KOPT-K1 (cell line): Measurements from ENCODE around the gene EZH2.
A peak's percentile ranks its signal among the peaks of the same experiment; 100 is the strongest.

Experiments used
- H3K27ac ChIP-seq: fragments of 200-600 bp; sonication (generic); 2 replicates; pipeline ENCODE4 v1.5.1; 2016; ENCODE audit warnings: antibody characterized with exemption, mild to moderate bottlenecking, low read depth, low read length; ENCODE audit not compliant: poor library complexity, severe bottlenecking
- H3K36me3 ChIP-seq: fragments of 200-600 bp; sonication (generic); 2 replicates; pipeline ENCODE4 v1.5.1; 2017; ENCODE audit warnings: antibody characterized with exemption, mild to moderate bottlenecking, low read length, moderate library complexity; ENCODE audit not compliant: insufficient read depth
- H3K9me3 ChIP-seq: fragments of 200-600 bp; sonication (generic); 2 replicates; pipeline ENCODE4 v1.5.1; 2017; ENCODE audit warnings: antibody characterized with exemption, low read length, mild to moderate bottlenecking; ENCODE audit not compliant: insufficient read depth, poor library complexity, severe bottlenecking

The EZH2 gene

DNA sequence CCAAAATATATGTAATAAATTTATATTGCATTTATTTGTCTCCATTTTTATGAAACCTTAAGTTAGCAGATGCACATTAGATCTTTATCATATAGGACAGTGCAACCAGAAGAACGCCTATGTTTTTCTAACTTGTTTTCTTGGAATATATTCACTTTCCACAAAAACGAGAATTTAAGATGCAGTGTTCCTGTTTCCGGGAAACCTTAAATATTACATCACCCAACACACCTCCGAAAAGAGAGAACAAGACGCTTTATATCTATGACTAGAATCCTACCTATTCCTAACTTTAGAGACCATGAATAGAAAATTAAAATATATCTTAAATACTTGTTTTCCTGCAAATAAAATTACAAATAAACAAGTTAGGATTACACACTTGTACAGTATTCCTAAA is 1.9 kb downstream of the EZH2 start:
- Histone ChIP-seq H3K9me3 (no peaks in the 10 kb centered on the region), H3K27ac (peak overlapping the region; percentile 96), H3K36me3 (0 out of 2 replicates have a peak, but pooled peaks cover 7% of the 10 kb centered on the region)

DNA sequence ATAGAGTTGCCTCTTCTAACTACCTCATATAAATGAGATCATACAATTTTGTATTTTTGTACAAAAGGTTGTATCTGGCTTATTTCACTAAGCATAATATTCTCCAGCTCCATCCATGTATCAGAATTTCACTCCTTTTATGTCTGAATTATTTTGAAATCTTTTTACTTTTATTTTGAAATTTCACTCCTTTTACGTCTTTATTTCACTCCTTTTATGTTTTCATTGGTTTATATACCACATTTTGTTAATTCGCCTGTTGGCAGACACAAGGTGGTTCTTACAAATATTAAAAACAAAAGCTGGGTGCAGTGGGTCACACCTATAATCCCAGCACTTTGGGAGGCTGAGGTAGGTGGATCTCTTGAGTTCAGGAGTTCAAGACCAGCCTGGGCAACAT is 5.8 kb downstream of the EZH2 start:
- H3K27ac ChIP-seq = no peak overlapping the region
- H3K36me3 ChIP-seq = 0 out of 2 replicates have a peak, but pooled peaks cover 13% of the 10 kb centered on the region

DNA sequence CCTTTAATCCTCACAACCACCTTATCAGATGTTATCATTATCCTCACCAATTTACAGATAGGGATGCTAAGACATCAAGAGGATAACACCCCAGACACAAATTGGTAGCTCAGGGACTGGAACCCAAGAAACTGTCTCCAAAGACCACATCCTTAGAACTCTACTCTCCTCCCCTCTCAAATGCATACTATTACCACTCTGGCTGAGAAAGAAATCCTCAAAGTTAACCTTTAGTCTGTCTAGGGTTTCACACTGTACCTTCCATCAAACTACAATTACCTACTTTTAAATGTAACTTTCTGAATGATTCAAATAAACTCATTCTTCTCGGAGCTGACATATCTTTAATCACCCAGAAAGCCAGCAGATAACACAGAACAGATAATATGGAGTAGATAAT is 6.6 kb downstream of the EZH2 start:
- H3K27ac ChIP-seq = no peak overlapping the region
- H3K36me3 ChIP-seq = 0 out of 2 replicates have a peak, but pooled peaks cover 13% of the 10 kb centered on the region
- H3K9me3 ChIP-seq = no peaks in the 10 kb centered on the region

More for the DNA sequence above, 5.8 kb downstream of the EZH2 start:
- H3K9me3 ChIP-seq = no peaks in the 10 kb centered on the region

DNA sequence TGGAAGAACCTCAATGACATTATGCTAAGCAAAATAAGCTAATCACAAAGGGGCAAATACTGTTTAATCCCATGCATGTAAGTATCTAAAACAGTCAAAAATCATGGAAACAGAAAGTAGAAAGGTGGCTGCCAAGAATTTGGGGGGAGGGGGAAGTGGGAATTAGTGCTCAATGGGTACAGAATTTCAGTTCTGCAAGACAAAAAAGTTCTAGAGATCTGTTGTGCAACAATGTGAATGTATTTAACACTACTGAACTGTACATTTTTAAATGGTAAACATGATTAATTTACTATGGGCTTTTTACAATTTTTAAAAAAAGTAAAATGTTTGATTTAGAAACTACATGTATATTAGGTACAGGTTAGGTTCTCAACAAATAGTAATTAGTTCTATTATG is 11.9 kb downstream of the EZH2 start:
- Histone ChIP-seq H3K36me3 (peaks cover 48% of the 10 kb centered on the region), H3K27ac (no peak overlapping the region), H3K9me3 (peaks cover 27% of the 10 kb centered on the region)

- peaks cover 27% of the 10 kb centered on the region for H3K9me3 ChIP-seq
- H3K36me3 ChIP-seq = peaks cover 46% of the 10 kb centered on the region
These were observed 12.5 kb downstream of the EZH2 start for GRCh38 chr7:148871551-148871950.

GRCh38 chr7:148871030-148871429 is 13.1 kb downstream of the EZH2 start:
- Histone ChIP-seq H3K36me3 (peaks cover 43% of the 10 kb centered on the region), H3K9me3 (peaks cover 27% of the 10 kb centered on the region), H3K27ac (no peak overlapping the region)

More at GRCh38 chr7:148871551-148871950, 12.5 kb downstream of the EZH2 start:
- no peak overlapping the region for H3K27ac ChIP-seq

- H3K27ac ChIP-seq = no peak overlapping the region
- peaks cover 41% of the 10 kb centered on the region for H3K36me3 ChIP-seq
- H3K9me3 ChIP-seq = peaks cover 27% of the 10 kb centered on the region
These were observed 15.8 kb downstream of the EZH2 start for GRCh38 chr7:148868378-148868674.

DNA sequence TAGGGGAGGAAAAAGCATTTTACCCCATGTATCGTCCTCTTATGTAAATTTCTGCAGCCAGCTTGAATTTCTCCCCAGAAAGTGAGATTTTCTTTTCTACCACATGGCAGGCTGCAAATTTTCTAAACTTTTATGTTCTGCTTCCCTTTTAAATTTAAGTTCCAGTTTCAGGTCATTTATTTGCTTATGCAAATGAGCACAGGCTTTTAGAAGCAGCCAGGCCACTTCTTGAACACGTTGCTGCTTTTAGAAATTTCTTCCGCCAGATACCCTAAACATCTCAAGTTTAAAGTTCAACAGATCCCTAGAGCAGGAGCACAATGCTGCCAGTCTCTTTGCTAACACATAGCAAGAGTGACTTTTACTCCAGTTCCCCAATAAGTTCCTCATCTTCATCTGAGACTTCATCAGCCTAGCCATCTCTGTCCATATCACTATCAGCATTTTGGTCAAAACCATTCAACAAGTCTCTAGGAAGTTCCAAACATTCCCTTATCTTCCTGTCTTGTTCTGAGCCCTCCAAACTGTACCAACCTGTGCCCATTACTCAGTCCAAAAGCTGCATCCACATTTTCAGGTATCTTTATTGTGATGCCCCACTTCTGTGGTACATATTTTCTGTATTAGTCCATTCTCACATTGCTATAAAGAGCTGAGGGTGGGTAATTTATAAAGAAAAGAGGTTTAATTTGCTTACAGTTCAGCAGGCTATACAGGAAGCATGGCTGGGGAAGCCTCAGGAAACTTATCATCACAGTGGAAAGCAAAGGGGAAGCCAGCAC is 16.3 kb downstream of the EZH2 start:
- H3K36me3 ChIP-seq = peaks cover 41% of the 10 kb centered on the region
- H3K9me3 ChIP-seq = peaks cover 27% of the 10 kb centered on the region
- H3K27ac ChIP-seq = no peak overlapping the region

GRCh38 chr7:148866362-148866761 is 17.7 kb downstream of the EZH2 start:
- H3K9me3 ChIP-seq = peaks cover 27% of the 10 kb centered on the region

GRCh38 chr7:148865283-148865682 is 18.8 kb downstream of the EZH2 start:
- Histone ChIP-seq H3K27ac (no peak overlapping the region), H3K36me3 (peaks cover 31% of the 10 kb centered on the region), H3K9me3 (peaks cover 27% of the 10 kb centered on the region)

More at GRCh38 chr7:148866362-148866761, 17.7 kb downstream of the EZH2 start:
- no peak overlapping the region for H3K27ac ChIP-seq
- peaks cover 41% of the 10 kb centered on the region for H3K36me3 ChIP-seq

GRCh38 chr7:148863324-148863723 is 20.8 kb downstream of the EZH2 start:
- peaks cover 11% of the 10 kb centered on the region for H3K36me3 ChIP-seq
- H3K9me3 ChIP-seq = peaks cover 7% of the 10 kb centered on the region
- no peak overlapping the region for H3K27ac ChIP-seq

DNA sequence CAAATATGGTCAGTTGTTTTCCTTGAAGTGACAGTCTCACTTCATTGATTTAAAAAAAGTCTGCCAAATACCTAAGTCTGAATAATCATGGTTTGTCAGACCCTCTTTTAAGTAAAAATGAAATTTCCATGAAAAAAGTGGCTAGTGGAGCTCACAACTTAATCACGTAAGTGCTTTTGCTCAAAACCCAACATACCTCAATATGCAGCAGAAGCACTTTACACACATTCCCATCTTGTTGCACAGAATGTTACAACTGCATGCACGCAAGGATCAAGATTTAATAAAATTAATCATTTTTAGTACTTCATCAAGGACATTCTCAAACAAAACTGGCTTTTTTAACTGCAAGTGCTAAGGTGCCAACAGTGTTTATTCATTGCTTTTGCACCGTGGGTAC is 21.6 kb downstream of the EZH2 start:
- H3K36me3 ChIP-seq = 0 out of 2 replicates have a peak, but pooled peaks cover 3% of the 10 kb centered on the region
- no peak overlapping the region for H3K27ac ChIP-seq
- no peaks in the 10 kb centered on the region for H3K9me3 ChIP-seq

- H3K9me3 ChIP-seq = no peaks in the 10 kb centered on the region
- H3K27ac ChIP-seq = no peak overlapping the region
These were observed 25.6 kb downstream of the EZH2 start for GRCh38 chr7:148858489-148858888.

DNA sequence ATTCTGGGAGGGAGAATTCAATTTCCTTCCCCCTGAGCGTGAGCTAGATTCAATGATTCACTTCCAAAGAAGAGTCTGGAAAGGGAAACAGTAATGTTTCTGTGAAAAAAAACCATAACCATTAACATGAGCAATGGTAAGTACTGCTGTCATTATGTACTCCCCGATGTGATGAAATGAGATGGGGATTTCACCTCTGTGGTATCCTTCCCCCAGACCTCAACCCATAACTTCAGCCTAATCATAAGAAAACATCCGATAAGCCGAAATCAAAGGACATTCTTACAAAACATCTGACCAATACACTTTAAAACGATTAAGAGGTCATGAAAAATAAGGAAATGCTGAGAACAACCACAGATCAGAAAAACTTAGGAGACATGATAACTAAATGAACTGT is 27.2 kb downstream of the EZH2 start:
- H3K27ac ChIP-seq = no peak overlapping the region
- H3K36me3 ChIP-seq = peaks cover 4% of the 10 kb centered on the region
- no peaks in the 10 kb centered on the region for H3K9me3 ChIP-seq

More at GRCh38 chr7:148858489-148858888, 25.6 kb downstream of the EZH2 start:
- peaks cover 4% of the 10 kb centered on the region for H3K36me3 ChIP-seq

DNA sequence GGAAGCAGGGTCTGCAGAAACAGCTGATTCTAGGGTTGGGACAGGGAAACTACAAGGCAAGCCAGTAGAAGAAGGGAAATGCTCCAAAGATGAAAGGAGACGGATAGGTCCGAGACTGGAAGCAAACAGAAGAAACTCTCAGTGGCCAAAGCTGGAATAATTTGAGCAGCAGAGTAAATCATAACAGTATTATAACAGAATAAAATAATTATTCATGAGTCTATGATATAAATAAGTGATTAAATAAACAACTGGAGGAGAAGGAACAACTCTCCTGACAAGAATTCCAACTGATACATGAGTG is 27.6 kb downstream of the EZH2 start:
- Histone ChIP-seq H3K27ac (no peak overlapping the region), H3K36me3 (peaks cover 4% of the 10 kb centered on the region), H3K9me3 (no peaks in the 10 kb centered on the region)

- no peak overlapping the region for H3K27ac ChIP-seq
- H3K9me3 ChIP-seq = no peaks in the 10 kb centered on the region
- peaks cover 4% of the 10 kb centered on the region for H3K36me3 ChIP-seq
These were observed 29.1 kb downstream of the EZH2 start for GRCh38 chr7:148854983-148855382.
